Upper lobe of left lung (tissue), 6 donors: ENCODE measurements around the gene GP2. TPM values are rescaled to one million over a fixed set of nuclear protein-coding genes. Genes with fewer than 3 reads are reported as not detected.

ENCODE experiments used
- ATAC-seq, 2 donors: fragments of 200-7000 bp; cut with Tn5 transposase; one replicate each; pipeline ENCODE4 v1.9.1; 2022; ENCODE audit warnings: mild to moderate bottlenecking in 2 of 2, moderate library complexity in 2 of 2; ENCODE audit not compliant: low FRiP score in 2 of 2
- DNase-seq, 2 donors: peaks; one replicate each; pipeline ENCODE4 v3.0.0-alpha.2; 2019 to 2020
- H3K27ac ChIP-seq, 4 donors: fragments of 200-600 bp; sonication (generic); one replicate each; pipeline ENCODE4 v1.5.1; 2016 to 2019
- H3K27me3 ChIP-seq, 4 donors: fragments of 200-600 bp; sonication (generic); one replicate each; pipeline ENCODE4 v1.5.1; 2017 to 2019
- H3K36me3 ChIP-seq, 4 donors: fragments of 200-600 bp; sonication (generic); one replicate each; pipeline ENCODE4 v1.5.1; 2016 to 2019
- H3K4me1 ChIP-seq, 4 donors: fragments of 200-600 bp; sonication (generic); one replicate each; pipeline ENCODE4 v1.5.1; 2018 to 2019
- H3K4me3 ChIP-seq, 4 donors: fragments of 200-600 bp; sonication (generic); one replicate each; pipeline ENCODE4 v1.5.1; 2017 to 2019; ENCODE audit warnings: mild to moderate bottlenecking in 2 of 4, moderate library complexity in 1 of 4
- H3K9me3 ChIP-seq, 4 donors: fragments of 200-600 bp; sonication (generic); one replicate each; pipeline ENCODE4 v1.5.1; 2018 to 2019
- EP300 ChIP-seq, 4 donors: sonication (generic); formaldehyde crosslinking; IDR thresholded peaks; one replicate each; pipeline ENCODE4 v1.5.1; 2017; ENCODE audit warnings: antibody characterized with exemption in 4 of 4, control low read depth in 2 of 4
- POLR2A ChIP-seq, 4 donors: fragments of 450-650 bp; IDR thresholded peaks; one replicate each; pipeline ENCODE4 v1.5.1; 2016 to 2017; ENCODE audit warnings: antibody characterized with exemption in 4 of 4, mild to moderate bottlenecking in 2 of 4
- POLR2AphosphoS5 ChIP-seq, 2 donors: sonication (generic); formaldehyde crosslinking; IDR thresholded peaks; one replicate each; pipeline ENCODE4 v1.5.1; 2017; ENCODE audit warnings: antibody characterized with exemption in 2 of 2
- WGBS, 2 donors: methylation state at CpG; one replicate each; pipeline ENCODE4 v1.1.5; 2017 to 2018; 5-methylcytosine and 5-hydroxymethylcytosine counted together
- total RNA-seq, 6 donors: library from RNA; depleted of rRNA in 4 of 6; stranded (reverse); fragments of >200 nt in 4 of 6; gene quantifications; one replicate each; pipeline versions ENCODE4 v1.1.0 to v1.2.1, GENCODE V29; 2016 to 2021
- TF ChIP-seq, protein P1 (sequence below), 6 experiments: fragments of 450-650 bp in 4 of 6; fragments of 200-600 bp in 2 of 6; sonication (generic) in 2 of 6; IDR thresholded peaks; one replicate each; pipeline ENCODE4 v1.5.1; 2016 to 2019; ENCODE audit warnings: antibody characterized with exemption in 6 of 6
- donor health status: DM: no; HTN: no; CAD: no; lungs with moderate emphysema.
- donor health status: DM: no; HTN: yes; CAD: no; lungs with severe emphysema.

GP2 gene
- total RNA-seq, 6 donors from 2014 or later: 0.39 to 15.4 (median 4.9) TPM; not detected in 2

DNA sequence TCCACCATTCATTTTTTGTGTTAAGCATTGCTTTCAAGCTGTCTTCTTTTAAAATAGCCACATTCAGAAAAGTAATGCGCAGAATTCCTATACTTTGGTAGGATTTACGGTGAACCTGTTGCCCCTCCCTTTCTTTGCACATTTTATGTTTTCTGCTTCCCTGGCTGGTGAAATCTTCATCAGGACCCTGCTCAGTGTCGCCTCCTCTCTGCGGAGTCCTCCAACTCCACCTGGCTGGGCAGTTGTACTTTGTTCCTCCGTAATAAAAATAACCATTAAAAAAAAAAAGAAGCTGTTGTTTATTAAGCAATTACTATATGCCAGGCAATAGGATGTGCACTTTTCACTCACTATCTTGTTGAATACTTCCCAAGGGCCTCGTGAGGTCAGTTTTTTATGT lies 22.3 kb upstream of the GP2 start:
- TF ChIP-seq EP300 (IDR thresholded peaks at IDR 0.05): no peak
- TF ChIP-seq, protein P1, sequence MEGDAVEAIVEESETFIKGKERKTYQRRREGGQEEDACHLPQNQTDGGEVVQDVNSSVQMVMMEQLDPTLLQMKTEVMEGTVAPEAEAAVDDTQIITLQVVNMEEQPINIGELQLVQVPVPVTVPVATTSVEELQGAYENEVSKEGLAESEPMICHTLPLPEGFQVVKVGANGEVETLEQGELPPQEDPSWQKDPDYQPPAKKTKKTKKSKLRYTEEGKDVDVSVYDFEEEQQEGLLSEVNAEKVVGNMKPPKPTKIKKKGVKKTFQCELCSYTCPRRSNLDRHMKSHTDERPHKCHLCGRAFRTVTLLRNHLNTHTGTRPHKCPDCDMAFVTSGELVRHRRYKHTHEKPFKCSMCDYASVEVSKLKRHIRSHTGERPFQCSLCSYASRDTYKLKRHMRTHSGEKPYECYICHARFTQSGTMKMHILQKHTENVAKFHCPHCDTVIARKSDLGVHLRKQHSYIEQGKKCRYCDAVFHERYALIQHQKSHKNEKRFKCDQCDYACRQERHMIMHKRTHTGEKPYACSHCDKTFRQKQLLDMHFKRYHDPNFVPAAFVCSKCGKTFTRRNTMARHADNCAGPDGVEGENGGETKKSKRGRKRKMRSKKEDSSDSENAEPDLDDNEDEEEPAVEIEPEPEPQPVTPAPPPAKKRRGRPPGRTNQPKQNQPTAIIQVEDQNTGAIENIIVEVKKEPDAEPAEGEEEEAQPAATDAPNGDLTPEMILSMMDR (IDR thresholded peaks at IDR 0.05): no peak
- TF ChIP-seq POLR2A (IDR thresholded peaks at IDR 0.05): no peak
- no peak for TF ChIP-seq POLR2AphosphoS5 (IDR thresholded peaks at IDR 0.05)
- Histone ChIP-seq H3K27ac (no peak overlapping the region), H3K4me1 (no peaks in the 10 kb centered on the region), H3K36me3 (no peaks in the 10 kb centered on the region), H3K9me3 (no peaks in the 10 kb centered on the region), H3K27me3 (peaks cover 0 to 4% (median 0%) of the 10 kb centered on the region in 4 donors), H3K4me3 (no peak overlapping the region)
- DNase-seq (no peak), ATAC-seq (no peak)
- 76 to 81% methylated on average over 6 of the region's 6 CpGs for WGBS, 2 donors

DNA sequence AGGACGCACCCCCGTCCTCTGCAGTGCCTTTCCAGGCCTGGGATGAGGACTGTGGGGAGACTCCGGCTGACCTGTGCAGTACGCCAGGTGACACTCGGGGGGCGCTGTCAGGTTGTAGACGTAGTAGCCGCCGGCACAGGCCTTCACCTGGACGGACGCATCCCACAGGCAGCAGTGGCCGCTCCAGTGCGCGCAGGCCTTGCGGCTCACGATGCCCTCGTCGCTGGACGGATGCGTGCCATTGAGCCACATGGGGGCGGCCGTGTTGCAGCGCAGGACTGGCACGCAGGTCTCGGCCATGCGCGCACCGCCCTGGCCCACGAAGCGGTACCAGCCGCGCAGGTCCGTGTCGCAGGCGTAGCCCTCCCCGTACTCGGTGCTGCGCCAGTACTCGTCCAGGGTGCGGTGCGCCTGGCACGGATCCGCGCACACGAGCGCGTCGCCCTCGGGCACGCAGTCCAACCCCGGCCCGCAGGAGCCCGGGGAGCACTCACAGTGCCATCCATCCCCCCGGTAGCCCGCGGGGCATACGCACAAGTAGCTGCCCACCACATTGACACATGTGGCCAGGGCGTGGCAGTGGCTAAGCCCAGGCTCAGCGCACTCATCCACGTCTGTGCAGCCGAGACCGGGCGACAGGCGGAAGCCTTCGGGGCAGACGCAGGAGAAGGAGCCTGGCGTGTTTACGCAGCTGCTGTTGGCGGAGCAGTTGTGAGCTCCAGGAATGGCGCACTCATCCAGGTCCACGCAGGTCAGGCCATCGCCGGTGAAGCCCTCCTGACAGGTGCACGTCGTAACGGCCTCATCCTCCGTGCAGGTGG lies 21.3 kb upstream of the GP2 start:
- TF ChIP-seq, protein P1 (IDR thresholded peaks at IDR 0.05): no peak
- TF ChIP-seq POLR2A (IDR thresholded peaks at IDR 0.05) (no peak), POLR2AphosphoS5 (IDR thresholded peaks at IDR 0.05) (no peak), EP300 (IDR thresholded peaks at IDR 0.05) (no peak)
- no peak overlapping the region for H3K4me3 ChIP-seq
- H3K4me1 ChIP-seq: no peaks in the 10 kb centered on the region
- H3K27me3 ChIP-seq: peaks cover 0 to 4% (median 0%) of the 10 kb centered on the region in 4 donors
- peak; percentile 20 to 32 for ATAC-seq
- no peaks in the 10 kb centered on the region for H3K9me3 ChIP-seq
- no peak overlapping the region for H3K27ac ChIP-seq
- 31 to 53% methylated on average over 4 to 47 of the region's 77 CpGs for WGBS, 2 donors
- H3K36me3 ChIP-seq: no peaks in the 10 kb centered on the region
- DNase-seq: peak in 1 of 2 donors; percentile 79

DNA sequence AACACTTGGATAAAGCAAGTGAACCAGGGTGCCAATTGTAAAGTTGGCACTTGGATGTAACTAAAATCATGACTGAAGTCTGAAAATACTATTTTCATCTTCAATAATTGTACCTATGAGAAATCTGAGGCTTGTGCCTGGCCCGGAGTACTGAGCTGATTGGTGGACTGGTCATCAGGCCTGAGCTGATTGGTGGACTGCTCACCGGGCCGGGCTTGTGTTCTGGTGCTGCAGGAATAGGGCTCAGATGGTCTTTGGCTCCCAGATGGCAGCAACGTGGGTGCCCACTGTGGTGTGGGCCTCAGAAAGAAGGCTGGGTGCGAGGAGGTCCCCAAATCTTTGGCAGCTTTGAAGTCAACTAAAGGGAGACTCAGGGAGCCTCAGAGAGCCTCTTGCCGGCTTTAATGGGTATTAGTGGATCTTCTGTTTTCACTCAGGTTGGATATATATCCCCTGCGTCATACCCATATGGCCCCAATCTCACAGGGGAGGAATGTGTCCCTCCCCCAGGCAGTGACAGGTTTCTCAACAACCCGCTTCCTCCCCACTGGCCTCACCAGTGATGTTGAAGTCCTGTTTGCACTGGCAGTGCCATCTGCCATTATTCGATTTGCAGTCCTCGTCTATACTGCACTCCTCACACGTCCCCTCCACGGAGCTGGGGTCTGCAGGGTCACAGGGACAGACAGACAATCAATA lies 20.5 kb upstream of the GP2 start:
- Histone ChIP-seq H3K27ac (no peak overlapping the region), H3K27me3 (peaks cover 0 to 4% (median 0%) of the 10 kb centered on the region in 4 donors), H3K36me3 (no peaks in the 10 kb centered on the region), H3K9me3 (no peaks in the 10 kb centered on the region), H3K4me3 (no peak overlapping the region), H3K4me1 (no peaks in the 10 kb centered on the region)
- DNase-seq: no peak
- ATAC-seq: no peak
- TF ChIP-seq, protein P1 (IDR thresholded peaks at IDR 0.05): no peak
- TF ChIP-seq EP300 (IDR thresholded peaks at IDR 0.05) (no peak), POLR2AphosphoS5 (IDR thresholded peaks at IDR 0.05) (no peak), POLR2A (IDR thresholded peaks at IDR 0.05) (no peak)
- WGBS, 2 donors: 52 to 64% methylated on average over 12 of the region's 12 CpGs

DNA sequence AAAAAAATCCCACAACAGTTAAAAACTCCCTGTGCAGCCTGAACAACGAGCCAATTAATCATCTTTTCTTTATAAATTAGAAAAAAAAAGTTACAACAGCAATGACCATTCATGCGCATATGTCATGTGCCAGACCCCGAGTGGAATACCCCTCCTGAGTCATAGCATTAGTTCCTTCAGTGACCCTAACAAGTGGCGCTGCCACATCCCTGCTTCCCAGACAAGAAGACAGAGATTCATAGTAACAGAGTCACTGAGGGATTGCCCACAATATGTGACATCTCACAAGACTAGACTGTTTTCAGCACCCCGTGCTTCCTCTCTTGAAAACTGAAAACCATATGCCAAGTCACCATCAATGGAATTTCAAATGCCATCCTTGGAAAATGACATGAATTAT lies 17.3 kb upstream of the GP2 start:
- Histone ChIP-seq H3K4me1 (no peaks in the 10 kb centered on the region), H3K27ac (no peak overlapping the region), H3K27me3 (peaks cover 0 to 4% (median 0%) of the 10 kb centered on the region in 4 donors), H3K4me3 (no peak overlapping the region), H3K36me3 (no peaks in the 10 kb centered on the region), H3K9me3 (no peaks in the 10 kb centered on the region)
- TF ChIP-seq EP300 (IDR thresholded peaks at IDR 0.05): no peak
- TF ChIP-seq POLR2A (IDR thresholded peaks at IDR 0.05): no peak
- TF ChIP-seq POLR2AphosphoS5 (IDR thresholded peaks at IDR 0.05): no peak
- TF ChIP-seq, protein P1 (IDR thresholded peaks at IDR 0.05): no peak
- DNase-seq (no peak), ATAC-seq (no peak)
- WGBS, 2 donors: 76 to 81% methylated on average over 5 of the region's 5 CpGs
